CD14-positive monocyte (primary cell): ENCODE measurements around the gene SRR. TPM values are rescaled to one million over a fixed set of nuclear protein-coding genes. Genes with fewer than 3 reads are reported as not detected.

Experiments used
- DNase-seq, 3 donors: peaks; one replicate each; pipeline ENCODE4 v3.0.0-alpha.2; 2011 to 2022
- H2AFZ ChIP-seq: 2 replicates; pipeline ENCODE4 v1.6.0; 2012; ENCODE audit warnings: mild to moderate bottlenecking, low read depth, low read length, inconsistent platforms; ENCODE audit not compliant: insufficient read depth, poor library complexity, severe bottlenecking
- H3K27ac ChIP-seq, 2 donors: 1 replicate in 1 of 2; 2 replicates in 1 of 2; pipeline ENCODE4 v1.5.1; 2012 to 2013; ENCODE audit warnings: low read length in 2 of 2, control low read depth in 1 of 2, inconsistent platforms in 1 of 2, low read depth in 1 of 2, mild to moderate bottlenecking in 1 of 2
- H3K27me3 ChIP-seq, 2 donors: one replicate each; pipeline versions ENCODE4 v1.6.0 to v1.6.1; 2011 to 2013; ENCODE audit warnings: low read length in 2 of 2; ENCODE audit not compliant: control insufficient read depth in 2 of 2, insufficient read depth in 2 of 2
- H3K36me3 ChIP-seq, 2 donors: replicated peaks in 1 of 2; 1 replicate in 1 of 2; 2 replicates in 1 of 2; pipeline versions ENCODE4 v1.5.1 to v1.6.1; 2012 to 2013; ENCODE audit warnings: low read length in 2 of 2, control low read depth in 1 of 2, inconsistent platforms in 1 of 2, mild to moderate bottlenecking in 1 of 2; ENCODE audit not compliant: insufficient read depth in 2 of 2, control insufficient read depth in 1 of 2
- H3K4me1 ChIP-seq, 2 donors: 1 replicate in 1 of 2; 2 replicates in 1 of 2; pipeline versions ENCODE4 v1.5.1 to v1.6.1; 2012 to 2013; ENCODE audit warnings: low read length in 2 of 2, control low read depth in 1 of 2, inconsistent platforms in 1 of 2, mild to moderate bottlenecking in 1 of 2, moderate library complexity in 1 of 2; ENCODE audit not compliant: insufficient read depth in 2 of 2, control insufficient read depth in 1 of 2
- H3K4me2 ChIP-seq: replicated peaks from 2 replicates; pipeline ENCODE3; 2012; ENCODE audit warnings: low read length, moderate library complexity, mild to moderate bottlenecking; ENCODE audit not compliant: poor library complexity, severe bottlenecking; ENCODE audit errors: extremely low read depth
- H3K4me3 ChIP-seq, 3 experiments: fragments of 200-600 bp in 1 of 3; sonication (generic) in 1 of 3; replicated peaks in 1 of 3; 1 replicate in 2 of 3; 2 replicates in 1 of 3; pipeline ENCODE4 v1.5.1; 2011 to 2013; ENCODE audit warnings: low read length in 3 of 3, mild to moderate bottlenecking in 3 of 3, control low read depth in 2 of 3, low read depth in 2 of 3, inconsistent platforms in 1 of 3, moderate library complexity in 1 of 3
- H3K79me2 ChIP-seq: 2 replicates; pipeline ENCODE4 v1.6.0; 2012; ENCODE audit warnings: mild to moderate bottlenecking, control low read depth, inconsistent platforms, low read length, moderate library complexity; ENCODE audit not compliant: insufficient read depth
- H3K9ac ChIP-seq: 2 replicates; pipeline ENCODE4 v1.6.0; 2017; ENCODE audit warnings: low read length, mild to moderate bottlenecking; ENCODE audit not compliant: insufficient read depth, poor library complexity, severe bottlenecking
- H3K9me3 ChIP-seq, 2 donors: replicated peaks in 1 of 2; 1 replicate in 1 of 2; 2 replicates in 1 of 2; pipeline versions ENCODE4 v1.5.1 to v1.6.1; 2012 to 2013; ENCODE audit warnings: low read length in 2 of 2, control low read depth in 1 of 2; ENCODE audit not compliant: control insufficient read depth in 1 of 2, insufficient read depth in 1 of 2
- H4K20me1 ChIP-seq: 2 replicates; pipeline ENCODE4 v1.6.0; 2012; ENCODE audit warnings: mild to moderate bottlenecking, low read length, control low read depth, moderate library complexity; ENCODE audit not compliant: insufficient read depth
- H3K27ac Mint-ChIP-seq, 7 donors: one replicate each; pipeline ENCODE4 v1.8.0; 2020; ENCODE audit warnings: mild to moderate bottlenecking in 7 of 7, mixed read lengths in 7 of 7, moderate library complexity in 6 of 7, inconsistent platforms in 2 of 7
- H3K27me3 Mint-ChIP-seq, 3 donors: one replicate each; pipeline ENCODE4 v1.8.0; 2021 to 2022; ENCODE audit warnings: low read depth in 3 of 3, mild to moderate bottlenecking in 3 of 3, mixed read lengths in 3 of 3, moderate library complexity in 3 of 3, inconsistent platforms in 1 of 3
- H3K36me3 Mint-ChIP-seq, 2 donors: one replicate each; pipeline ENCODE4 v1.8.0; 2020; ENCODE audit warnings: mixed read lengths in 2 of 2, inconsistent platforms in 1 of 2, mild to moderate bottlenecking in 1 of 2
- H3K4me1 Mint-ChIP-seq: one replicate; pipeline ENCODE4 v1.8.0; 2020; ENCODE audit warnings: mild to moderate bottlenecking, mixed read lengths
- H3K4me3 Mint-ChIP-seq, 2 donors: one replicate each; pipeline ENCODE4 v1.8.0; 2020; ENCODE audit warnings: mild to moderate bottlenecking in 2 of 2, mixed read lengths in 2 of 2, moderate library complexity in 1 of 2
- H3K9me3 Mint-ChIP-seq, 7 donors: one replicate each; pipeline ENCODE4 v1.8.0; 2020 to 2022; ENCODE audit warnings: mixed read lengths in 7 of 7, mild to moderate bottlenecking in 6 of 7, moderate library complexity in 6 of 7, inconsistent platforms in 2 of 7
- CTCF ChIP-seq: fragments of 200-600 bp; IDR thresholded peaks from one replicate; pipeline ENCODE4 v1.8.0; 2022; ENCODE audit warnings: antibody characterized with exemption, mild to moderate bottlenecking
- WGBS: methylation state at CpG from one replicate; pipeline ENCODE4 v1.1.5; 2013; ENCODE audit warnings: missing lambda C conversion rate; ENCODE audit not compliant: insufficient coverage; 5-methylcytosine and 5-hydroxymethylcytosine counted together
- intact Hi-C, 2 donors: fragments of 100-400 bp; cut with micrococcal nuclease; formaldehyde crosslinking; loops; one replicate each; pipeline versions ENCODE4 v1.15.0 to v1.15.1; 2023
- polyA plus RNA-seq, 3 donors: library from polyadenylated mRNA; depleted of rRNA in 1 of 3; unstranded in 2 of 3; stranded (reverse) in 1 of 3; fragments of 300-500 nt in 2 of 3; fragments of >200 nt in 1 of 3; fragmentation: Illumina TruSeq in 2 of 3; gene quantifications; 1 replicate in 2 of 3; 2 replicates in 1 of 3; pipeline ENCODE4 v1.2.3, GENCODE V29; 2012 to 2021

Gene SRR
- polyA plus RNA-seq, 3 donors = 3.4 to 5.7 (median 3.7) TPM

GRCh38 chr17:2366747-2367494, 63.2 kb downstream of the SRR start:
- no peak overlapping the region for H3K4me2 ChIP-seq
- peaks cover 12% of the 10 kb centered on the region for H3K4me1 Mint-ChIP-seq
- H3K4me1 ChIP-seq = no peaks in the 10 kb centered on the region
- H4K20me1 ChIP-seq = no peaks in the 10 kb centered on the region
- no peak overlapping the region for H2AFZ ChIP-seq
- TF ChIP-seq CTCF = no peak
- H3K36me3 ChIP-seq = peaks cover 15 to 33% of the 10 kb centered on the region in 2 donors
- H3K27me3 Mint-ChIP-seq = peaks cover 0 to 2% (median 1%) of the 10 kb centered on the region in 3 donors
- peak overlapping the region in 2 of 7 donors; percentile 32 to 80 for H3K27ac Mint-ChIP-seq
- intact Hi-C loops = no loop called here
- no peak overlapping the region for H3K27ac ChIP-seq
- no peaks in the 10 kb centered on the region for H3K79me2 ChIP-seq
- no peak overlapping the region for H3K4me3 ChIP-seq
- no peak overlapping the region for H3K9ac ChIP-seq
- H3K4me3 Mint-ChIP-seq = no peak overlapping the region
- no peaks in the 10 kb centered on the region for H3K9me3 Mint-ChIP-seq
- peaks cover 36 to 53% of the 10 kb centered on the region in 2 donors for H3K36me3 Mint-ChIP-seq
- no peaks in the 10 kb centered on the region for H3K9me3 ChIP-seq
- no peak for DNase-seq
- no peaks in the 10 kb centered on the region for H3K27me3 ChIP-seq
- WGBS = 86% methylated on average over 8 of the region's 26 CpGs

GRCh38 chr17:2368359-2368758, 64.6 kb downstream of the SRR start:
- Histone ChIP-seq H3K27ac (no peak overlapping the region), H2AFZ (no peak overlapping the region), H3K79me2 (no peaks in the 10 kb centered on the region), H3K9ac (no peak overlapping the region), H3K9me3 (no peaks in the 10 kb centered on the region), H3K4me1 (no peaks in the 10 kb centered on the region), H3K36me3 (peaks cover 25 to 32% of the 10 kb centered on the region in 2 donors), H4K20me1 (no peaks in the 10 kb centered on the region), H3K4me3 (no peak overlapping the region), H3K4me2 (no peak overlapping the region), H3K27me3 (no peaks in the 10 kb centered on the region)
- no peak for DNase-seq
- Mint-ChIP-seq H3K4me3 (no peak overlapping the region), H3K4me1 (peaks cover 12% of the 10 kb centered on the region), H3K27me3 (peaks cover 0 to 2% (median 1%) of the 10 kb centered on the region in 3 donors), H3K27ac (peak overlapping the region in 1 of 7 donors; percentile 58), H3K36me3 (peaks cover 35 to 49% of the 10 kb centered on the region in 2 donors), H3K9me3 (no peaks in the 10 kb centered on the region)
- WGBS = 100% methylated on average over 3 of the region's 8 CpGs
- no peak for TF ChIP-seq CTCF
- intact Hi-C loops = no loop called here
